Measurements from ENCODE around the gene C21orf58.

The C21orf58 gene

GRCh38 chr21:46297338-46298271 is 26.1 kb downstream of the C21orf58 start:
- DNase-seq (ENCODE audit: extremely low read depth in 1 of 2, low read depth in 1 of 2) = no peak

- peak in 1 of 2 donors; percentile 22 for DNase-seq (ENCODE audit: extremely low read depth in 1 of 2, low read depth in 1 of 2)
Measured at GRCh38 chr21:46295996-46296752, 27.5 kb downstream of the C21orf58 start.

- DNase-seq (ENCODE audit: extremely low read depth in 1 of 2, low read depth in 1 of 2) = no peak
Measured at GRCh38 chr21:46295177-46295770, 28.4 kb downstream of the C21orf58 start.

- DNase-seq (ENCODE audit: extremely low read depth in 1 of 2, low read depth in 1 of 2) = no peak
Measured at GRCh38 chr21:46294647-46295176, 29.0 kb downstream of the C21orf58 start.

GRCh38 chr21:46291561-46291960 is 32.1 kb downstream of the C21orf58 start:
- DNase-seq (ENCODE audit: extremely low read depth in 1 of 2, low read depth in 1 of 2) = no peak

- no peak for DNase-seq (ENCODE audit: extremely low read depth in 1 of 2, low read depth in 1 of 2)
Measured at GRCh38 chr21:46289655-46290179, 34.0 kb downstream of the C21orf58 start.

- DNase-seq (ENCODE audit: extremely low read depth in 1 of 2, low read depth in 1 of 2) = no peak
Measured at GRCh38 chr21:46287541-46287940, 36.1 kb downstream of the C21orf58 start.

GRCh38 chr21:46286648-46287002 is 37.0 kb downstream of the C21orf58 start:
- DNase-seq (ENCODE audit: extremely low read depth in 1 of 2, low read depth in 1 of 2) = no peak

GRCh38 chr21:46285761-46286647 is 37.7 kb downstream of the C21orf58 start, which contains the start of gene YBEY:
Gene YBEY, plus strand, starts transcription at chr21:46286342. Its CDS starts 572 bp downstream, at chr21:46286914.
- peak; percentile 47 to 78 for DNase-seq (ENCODE audit: extremely low read depth in 1 of 2, low read depth in 1 of 2)

- DNase-seq (ENCODE audit: extremely low read depth in 1 of 2, low read depth in 1 of 2) = no peak
Measured at GRCh38 chr21:46285206-46285661, 38.4 kb downstream of the C21orf58 start, which contains the start of gene MCM3AP. Gene MCM3AP, minus strand, starts transcription at chr21:46285611. Its CDS starts 325 bp downstream, at chr21:46285286.

- no peak for DNase-seq (ENCODE audit: extremely low read depth in 1 of 2, low read depth in 1 of 2)
Measured at GRCh38 chr21:46284733-46285132, 38.9 kb downstream of the C21orf58 start.

- no peak for DNase-seq (ENCODE audit: extremely low read depth in 1 of 2, low read depth in 1 of 2)
Measured at GRCh38 chr21:46284077-46284644, 39.5 kb downstream of the C21orf58 start.

- no peak for DNase-seq (ENCODE audit: extremely low read depth in 1 of 2, low read depth in 1 of 2)
Measured at GRCh38 chr21:46274797-46275390, 48.8 kb downstream of the C21orf58 start.

- no peak for DNase-seq (ENCODE audit: extremely low read depth in 1 of 2, low read depth in 1 of 2)
Measured at GRCh38 chr21:46273341-46273740, 50.3 kb downstream of the C21orf58 start.

GRCh38 chr21:46269466-46269865 is 54.2 kb downstream of the C21orf58 start:
- no peak for DNase-seq (ENCODE audit: extremely low read depth in 1 of 2, low read depth in 1 of 2)

- DNase-seq (ENCODE audit: extremely low read depth in 1 of 2, low read depth in 1 of 2) = no peak
Measured at GRCh38 chr21:46268371-46268770, 55.3 kb downstream of the C21orf58 start.

- no peak for DNase-seq (ENCODE audit: extremely low read depth in 1 of 2, low read depth in 1 of 2)
Measured at GRCh38 chr21:46266946-46267345, 56.7 kb downstream of the C21orf58 start.

GRCh38 chr21:46265736-46266525 is 57.7 kb downstream of the C21orf58 start:
- DNase-seq (ENCODE audit: extremely low read depth in 1 of 2, low read depth in 1 of 2) = no peak

All from activated CD8-positive, alpha-beta memory T cell treated with anti-CD3 and anti-CD28 coated beads for 1 hour (primary cell).